Inflammatory macrophage treated with lipopolysaccharide for 4 hours (primary cell): Measurements from ENCODE around the gene ADIRF.
"Not testable (repeated sequence)": the region's sequence is repeated elsewhere in the genome, so short reads cannot be mapped to it uniquely, and the experiment has no call there.

Experiments used
- DNase-seq: peaks from one replicate; pipeline ENCODE4 v3.0.0-alpha.2; 2020

ADIRF gene

DNA sequence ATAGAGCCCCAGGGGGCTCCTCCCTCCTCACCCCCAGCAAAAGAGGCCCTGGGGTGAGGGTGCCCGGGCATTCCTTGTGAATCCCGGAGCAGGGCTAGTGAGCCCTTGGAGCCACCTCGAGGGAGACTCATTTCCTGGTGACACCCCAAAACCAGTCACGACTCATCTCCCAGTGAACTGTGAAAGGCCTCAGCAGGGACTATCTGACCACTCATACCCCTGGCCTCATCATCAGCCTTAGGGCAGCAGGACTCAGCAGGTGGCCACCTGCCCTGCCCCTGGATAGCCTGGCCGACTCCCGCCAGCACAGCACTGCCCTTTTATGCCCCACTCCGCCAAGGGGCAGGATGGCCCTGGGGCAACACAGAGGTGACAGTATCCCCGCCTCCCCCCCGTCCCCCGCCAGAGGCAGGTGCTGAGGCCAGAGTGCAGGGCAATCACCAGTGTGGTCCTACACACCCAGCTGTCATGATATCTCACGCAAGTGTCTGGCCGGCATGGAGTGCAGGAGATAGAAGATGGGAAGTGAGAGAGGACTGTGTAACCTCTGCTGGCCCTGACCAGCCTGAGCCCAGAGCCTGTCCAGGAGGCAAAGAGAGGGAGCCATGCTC, 6.7 kb upstream of the ADIRF start:
- DNase-seq: no peak

DNA sequence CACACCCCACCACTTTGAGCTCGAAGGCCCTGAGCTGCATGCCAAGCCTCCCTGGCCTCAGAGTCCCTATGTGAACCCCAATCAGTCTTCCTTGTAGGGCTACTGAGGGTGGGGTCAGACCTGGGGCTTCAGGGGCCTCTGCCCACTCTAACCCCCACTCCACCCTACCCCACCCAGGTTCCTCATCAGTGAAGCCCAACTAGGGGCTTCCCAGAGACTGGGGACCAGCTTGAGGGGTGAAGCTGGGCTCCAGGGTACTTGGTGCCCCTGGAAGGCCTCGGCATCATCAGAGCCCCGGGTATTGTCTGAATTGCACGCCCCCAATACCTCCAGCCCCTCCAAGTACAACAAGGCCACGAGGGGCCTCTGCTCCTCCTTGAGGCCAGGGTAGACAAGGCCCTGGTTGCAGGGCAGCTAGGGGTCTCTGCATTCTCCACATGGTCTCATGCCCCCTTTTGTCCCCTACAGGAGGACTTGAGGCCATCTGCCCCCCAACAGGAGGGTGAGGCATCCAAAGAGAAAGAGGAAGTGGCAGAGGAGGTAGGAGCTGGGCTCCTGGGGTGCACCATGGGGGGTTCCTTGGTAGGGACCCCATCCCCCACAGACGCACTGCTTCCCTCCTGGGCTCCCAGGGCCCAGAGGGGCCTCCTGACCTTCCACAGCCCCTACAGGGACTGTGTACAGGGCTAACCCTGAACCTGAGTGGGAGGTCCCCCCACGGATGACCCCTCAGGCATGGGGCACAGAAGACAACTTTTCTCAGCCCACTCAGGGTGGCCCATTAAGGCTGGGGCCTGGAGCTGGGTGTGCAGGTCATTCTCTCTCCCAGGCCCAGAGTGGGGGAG, 5.9 kb upstream of the ADIRF start:
- DNase-seq: no peak

DNA sequence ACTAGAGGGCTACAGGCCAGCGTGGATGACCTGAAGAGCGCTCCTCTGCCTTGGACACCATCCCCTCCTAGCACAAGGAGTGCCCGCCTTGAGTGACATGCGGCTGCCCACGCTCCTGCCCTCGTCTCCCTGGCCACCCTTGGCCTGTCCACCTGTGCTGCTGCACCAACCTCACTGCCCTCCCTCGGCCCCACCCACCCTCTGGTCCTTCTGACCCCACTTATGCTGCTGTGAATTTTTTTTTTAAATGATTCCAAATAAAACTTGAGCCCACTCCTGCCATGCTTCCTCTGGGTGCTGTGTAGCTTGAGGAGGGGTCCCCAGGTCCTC, 5.3 kb upstream of the ADIRF start:
- DNase-seq: no peak

DNA sequence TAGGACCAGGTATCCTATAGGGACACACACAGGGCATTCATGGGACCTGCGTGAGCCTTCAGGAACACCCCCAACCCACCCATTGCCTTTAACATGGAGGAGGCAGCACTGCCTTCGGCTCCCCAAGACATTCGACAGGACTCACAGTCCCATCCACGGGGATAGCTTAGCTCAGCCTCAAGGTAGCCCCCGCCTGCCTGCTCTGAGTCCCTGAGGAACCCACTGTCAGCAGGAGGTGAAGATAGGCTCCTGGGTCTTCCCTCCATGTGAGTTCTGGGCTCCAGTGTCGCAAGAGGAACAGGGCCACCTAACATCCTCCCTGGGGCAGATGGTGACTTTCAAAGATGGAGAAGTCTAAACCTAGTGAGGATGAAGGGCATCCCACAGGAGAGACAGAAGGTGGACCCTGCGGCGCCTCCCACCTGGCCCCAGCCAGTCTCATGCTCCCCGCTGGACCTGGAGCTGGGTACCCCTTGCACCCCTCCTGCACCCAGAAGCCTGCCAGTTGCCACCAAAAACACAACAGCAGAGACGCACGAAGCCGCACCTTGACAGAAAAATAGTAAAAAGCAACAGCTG, 4.9 kb upstream of the ADIRF start:
- no peak for DNase-seq

DNA sequence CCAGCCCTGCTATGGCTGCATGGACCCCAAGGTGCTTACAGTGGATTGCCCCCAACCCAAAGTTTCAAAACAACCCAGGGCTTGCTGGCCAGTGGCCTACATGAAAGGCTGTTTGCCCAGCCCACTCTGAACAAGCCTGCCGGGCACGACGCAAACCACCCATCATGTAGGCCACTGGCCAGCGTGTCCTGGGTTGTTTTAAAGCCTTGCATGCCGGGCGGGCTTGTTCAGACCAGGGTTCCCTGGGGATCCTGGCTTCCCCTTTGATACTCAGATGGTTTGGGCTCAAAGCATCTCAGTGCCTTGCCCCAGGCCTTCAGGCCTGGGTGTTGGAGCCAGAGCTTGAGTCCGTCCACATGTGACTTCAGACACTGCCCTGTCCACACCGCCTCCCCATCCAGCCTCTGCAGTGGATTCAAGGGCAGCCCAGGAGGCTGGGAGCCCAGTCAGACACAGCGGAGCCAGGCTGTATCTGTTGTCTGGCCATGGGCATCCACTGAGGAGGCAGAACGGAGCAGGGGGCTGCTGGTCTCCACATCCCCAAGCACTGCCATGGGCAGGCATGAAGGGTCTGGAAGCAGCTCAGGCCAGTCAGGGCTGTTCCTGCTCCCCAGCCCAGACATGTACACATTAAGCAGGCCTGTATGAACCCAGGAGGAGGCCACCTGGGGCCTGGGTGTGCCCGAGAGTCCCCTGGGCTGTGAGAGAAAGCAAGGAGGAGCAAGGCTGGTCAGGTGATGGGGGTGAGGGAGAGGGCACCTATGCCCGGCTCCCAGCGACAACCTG, 4.0 kb upstream of the ADIRF start:
- DNase-seq: no peak

DNA sequence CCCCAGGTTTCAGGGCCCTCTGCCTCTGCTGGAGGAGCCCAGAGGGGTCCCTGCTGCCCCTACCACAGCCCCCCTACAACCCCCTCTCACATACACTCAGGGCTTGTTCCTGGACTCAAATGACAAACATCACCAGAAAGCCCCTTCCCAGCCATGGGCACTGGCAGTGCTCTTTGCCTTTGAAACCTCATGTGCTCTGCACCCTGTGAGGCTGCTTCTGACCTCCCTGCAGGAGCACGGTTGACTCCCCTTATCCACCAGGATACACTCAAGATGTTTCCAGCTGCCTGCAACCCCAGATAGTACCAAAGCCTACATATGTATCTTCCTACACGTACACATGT, 3.5 kb upstream of the ADIRF start:
- DNase-seq: no peak

DNA sequence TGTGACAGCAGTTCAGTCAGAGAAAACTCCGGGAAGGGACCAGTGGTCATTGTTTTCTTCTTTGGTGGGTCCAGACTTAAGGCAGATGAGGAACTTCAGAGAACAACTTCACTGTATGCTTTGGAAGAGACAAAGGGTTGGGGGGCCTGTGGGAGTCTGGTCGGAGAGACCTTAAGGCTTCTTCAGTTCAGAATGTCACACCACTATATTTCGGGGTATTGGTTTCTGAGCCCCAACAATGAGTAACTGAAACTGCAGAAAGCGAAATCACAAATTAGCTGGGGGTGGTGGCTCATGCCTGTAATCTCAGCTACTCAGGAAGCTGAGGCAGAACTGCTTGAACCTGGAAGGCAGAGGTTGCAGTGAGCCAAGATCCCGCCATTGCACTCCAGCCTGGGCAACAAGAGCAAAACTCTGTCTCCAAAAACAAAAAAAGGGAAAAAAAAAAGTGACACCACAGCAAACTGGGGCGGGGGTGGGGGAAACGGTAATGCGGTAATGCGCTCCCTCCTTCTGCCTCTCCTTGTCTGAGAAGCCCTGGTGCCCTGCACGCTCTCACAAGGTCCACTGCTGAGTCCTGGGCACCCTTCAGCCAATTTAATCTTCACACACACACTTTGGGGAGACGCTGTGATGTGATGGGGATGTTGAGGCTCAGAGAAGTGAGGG, 2.2 kb upstream of the ADIRF start:
- no peak for DNase-seq

DNA sequence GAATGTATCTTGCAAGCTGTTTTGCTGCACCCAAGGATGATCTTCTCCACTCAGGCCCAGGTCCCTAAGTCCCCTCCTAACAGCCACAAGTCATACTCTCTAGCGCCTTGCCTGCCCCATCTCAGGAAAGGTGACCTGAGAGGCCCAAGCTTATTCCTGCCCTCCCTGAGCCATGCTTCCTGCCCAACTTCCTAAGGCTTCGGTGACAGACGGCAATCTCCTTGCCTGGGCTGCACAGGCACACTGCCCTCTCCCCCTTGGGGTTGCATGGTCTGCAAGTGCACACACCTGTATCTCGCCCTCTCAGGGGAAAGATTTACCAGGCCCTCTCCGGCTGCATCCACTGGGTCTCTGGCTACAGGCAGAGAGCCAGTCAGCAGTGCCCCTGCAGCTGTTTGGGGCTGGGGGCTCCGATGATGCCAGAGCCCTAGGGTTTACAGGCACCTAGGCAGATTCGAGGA, 771 bp upstream of the ADIRF start:
- no peak for DNase-seq

DNA sequence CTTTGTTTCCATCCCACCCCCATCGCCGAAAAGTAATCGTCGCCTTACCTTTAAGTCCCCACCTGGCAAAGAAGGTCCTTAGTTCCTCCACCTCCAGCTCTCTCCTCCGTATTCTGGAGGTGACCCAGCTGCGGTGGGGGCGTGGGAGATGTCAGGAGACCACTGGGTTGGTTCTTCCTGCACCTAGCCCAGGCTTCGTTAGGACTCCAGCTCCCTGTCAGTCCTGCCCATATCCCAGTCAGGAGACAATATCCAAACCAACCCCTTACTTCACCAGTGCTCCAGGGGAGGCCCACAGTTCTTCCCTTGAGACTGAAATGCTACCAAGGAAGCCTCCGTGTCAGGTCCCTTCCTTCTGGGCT, 693 bp downstream of the ADIRF start:
- no peak for DNase-seq

DNA sequence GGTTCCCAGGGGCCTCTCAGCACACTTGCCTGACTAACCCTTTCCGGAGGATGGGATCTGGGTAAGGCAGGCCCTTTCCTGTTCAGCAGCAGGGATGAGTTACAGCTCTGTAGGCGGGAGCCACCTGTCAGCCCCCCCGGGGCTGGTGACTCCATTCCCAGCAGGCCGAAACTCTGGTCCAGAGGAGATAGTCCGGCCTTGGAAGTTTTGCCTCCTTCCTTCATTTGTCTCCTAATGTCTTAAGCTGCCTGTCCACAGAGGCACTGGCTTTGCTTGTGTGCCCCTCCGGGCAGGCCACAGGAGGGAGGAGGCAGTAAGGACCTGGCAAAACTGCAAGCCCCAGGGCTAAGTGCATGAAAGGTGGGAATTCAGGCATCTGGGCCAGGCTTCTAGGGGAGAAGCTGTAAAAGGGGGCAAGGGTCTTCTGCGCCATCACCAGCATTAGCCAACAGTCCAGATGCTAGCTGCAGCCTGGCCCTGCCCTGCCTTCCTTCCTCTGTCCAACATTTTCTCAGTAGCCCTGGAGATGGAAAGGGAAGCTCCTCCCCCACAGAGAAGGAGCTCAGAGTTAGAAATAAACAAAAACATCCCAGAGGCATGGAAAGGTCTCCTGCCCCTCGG, 1.2 kb downstream of the ADIRF start:
- DNase-seq: no peak

DNA sequence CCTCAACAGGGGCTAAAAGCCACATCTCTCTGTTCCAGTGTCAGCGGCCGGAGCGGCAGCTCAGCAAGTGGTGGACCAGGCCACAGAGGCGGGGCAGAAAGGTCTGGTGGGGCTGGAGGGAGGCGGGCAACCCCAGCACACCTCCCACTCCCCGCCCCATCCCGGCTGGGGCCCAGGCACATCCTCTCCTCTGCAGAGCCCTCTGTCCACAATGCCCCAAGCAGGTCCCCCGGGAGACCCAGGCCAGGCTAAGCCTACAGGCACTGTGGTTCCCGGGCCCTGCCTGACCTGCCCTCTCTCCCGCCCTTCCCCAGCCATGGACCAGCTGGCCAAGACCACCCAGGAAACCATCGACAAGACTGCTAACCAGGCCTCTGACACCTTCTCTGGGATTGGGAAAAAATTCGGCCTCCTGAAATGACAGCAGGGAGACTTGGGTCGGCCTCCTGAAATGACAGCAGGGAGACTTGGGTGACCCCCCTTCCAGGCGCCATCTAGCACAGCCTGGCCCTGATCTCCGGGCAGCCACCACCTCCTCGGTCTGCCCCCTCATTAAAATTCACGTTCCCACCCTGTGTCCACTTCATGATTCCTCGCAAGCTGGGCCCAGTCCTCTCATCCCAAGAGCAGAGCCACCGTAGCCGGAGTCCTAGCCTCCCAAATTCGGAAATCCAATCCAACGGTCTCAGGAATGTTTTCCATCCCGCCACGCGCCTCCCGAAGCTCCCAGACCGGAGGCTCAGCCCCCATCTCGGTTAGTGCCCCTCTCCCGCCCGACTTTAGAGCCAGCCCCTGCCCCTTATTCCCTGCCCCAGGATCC, 2.1 kb downstream of the ADIRF start:
- DNase-seq: no peak

DNA sequence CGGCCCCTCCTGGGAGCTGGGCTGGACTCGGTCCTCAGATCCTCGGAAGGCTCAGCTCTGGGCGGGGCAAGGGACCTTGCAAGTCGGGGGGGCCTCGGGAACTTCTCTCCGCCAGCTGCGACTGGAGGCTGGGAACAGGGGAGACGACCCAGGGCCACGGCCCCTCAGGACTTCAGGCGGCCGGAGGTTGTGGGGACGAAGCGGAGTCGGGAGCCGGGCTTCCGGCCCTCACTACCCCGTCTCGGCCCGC, 2.6 kb downstream of the ADIRF start:
- no peak for DNase-seq

DNA sequence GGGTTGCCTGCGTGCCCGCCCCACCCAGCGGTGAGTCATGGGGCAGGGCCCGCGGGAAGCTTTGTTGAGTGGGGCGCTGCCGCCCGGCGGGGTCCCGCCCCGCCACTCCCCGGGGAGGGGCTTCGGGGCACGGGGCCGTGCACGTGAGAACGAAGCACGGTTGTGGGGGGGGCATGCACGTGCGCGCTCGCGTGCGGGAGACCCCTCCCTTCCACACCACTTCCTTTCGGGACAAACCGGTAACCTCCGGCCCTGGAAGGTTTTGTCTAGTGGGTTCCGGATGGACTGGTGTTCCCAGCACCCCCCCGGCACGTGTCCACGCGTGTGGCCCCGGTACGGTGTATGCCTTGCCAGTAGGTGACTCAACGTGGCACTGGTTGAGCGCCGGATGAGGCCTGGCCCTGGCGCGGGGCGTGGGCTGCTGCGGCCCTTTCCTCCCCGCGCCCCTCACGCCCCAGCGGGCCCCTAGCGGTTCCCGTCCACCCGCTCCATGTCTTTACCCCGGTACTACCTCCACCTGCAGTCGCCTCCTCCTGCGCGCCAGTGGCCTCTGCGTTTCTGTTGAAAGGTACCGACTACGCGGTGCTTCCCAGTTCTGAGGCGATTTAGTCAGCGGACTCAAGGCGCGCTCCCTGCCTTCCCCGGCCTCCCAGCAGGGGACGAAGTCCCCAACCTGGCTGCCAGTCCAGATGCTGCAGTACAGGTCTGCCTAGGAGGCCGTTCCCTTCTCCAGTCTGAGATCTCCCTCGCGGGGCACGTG, 3.1 kb downstream of the ADIRF start:
- peak; percentile 88 for DNase-seq

DNA sequence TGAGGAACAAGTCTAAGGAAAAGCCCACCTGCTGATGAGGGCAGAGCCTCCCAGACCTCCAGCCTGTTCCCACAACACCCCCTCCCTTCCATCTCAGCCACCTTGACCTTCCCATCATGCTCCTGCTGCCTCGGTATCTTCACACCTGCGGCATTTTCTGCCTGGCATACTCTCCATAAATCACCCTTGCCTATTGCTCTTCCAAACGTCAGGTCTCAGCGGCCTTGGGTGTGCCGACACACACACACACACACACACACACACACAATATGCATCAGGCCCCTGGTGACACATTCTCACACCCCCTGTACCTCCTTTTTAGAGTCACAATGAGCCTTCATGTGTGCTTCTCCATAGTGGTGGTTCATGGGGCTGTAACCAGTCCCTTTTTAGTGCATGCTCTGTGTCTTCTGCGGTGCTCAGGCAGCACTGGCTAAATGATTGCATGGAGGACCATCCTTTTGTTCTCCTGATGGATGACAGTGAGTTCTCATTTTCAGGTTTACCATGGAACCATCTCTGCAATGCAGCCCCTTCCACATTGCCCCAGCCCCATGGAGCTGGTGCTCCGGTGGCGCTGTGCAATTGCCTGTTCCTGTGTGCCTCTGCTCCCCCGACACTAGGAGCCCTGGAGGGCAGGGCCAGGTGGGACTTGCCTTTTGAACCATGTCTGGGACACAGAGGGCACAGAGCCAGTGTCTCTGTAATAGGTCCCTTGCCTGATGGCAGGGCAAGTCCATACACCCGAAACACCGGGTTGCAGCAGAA, 4.5 kb downstream of the ADIRF start:
- DNase-seq: no peak

DNA sequence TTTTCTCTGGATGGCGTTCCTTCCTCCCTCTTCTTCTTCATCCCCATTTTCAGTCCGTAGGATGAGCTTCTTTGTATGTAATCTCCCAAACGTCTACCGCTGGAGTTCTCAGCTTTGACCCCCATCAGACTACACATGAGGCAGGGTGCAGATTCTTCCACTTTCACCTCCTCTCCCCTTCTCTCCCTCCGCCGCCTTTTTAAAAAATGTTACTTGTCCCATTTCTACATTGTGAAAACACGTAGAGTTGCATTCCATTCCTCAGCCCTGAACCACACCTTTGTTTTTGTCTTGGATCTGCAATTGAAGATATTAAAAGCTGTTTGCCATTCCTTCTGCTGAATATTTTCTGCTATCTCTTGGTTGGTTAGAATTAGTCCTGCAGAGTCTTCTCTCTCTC, 6.2 kb downstream of the ADIRF start:
- DNase-seq: no peak

DNA sequence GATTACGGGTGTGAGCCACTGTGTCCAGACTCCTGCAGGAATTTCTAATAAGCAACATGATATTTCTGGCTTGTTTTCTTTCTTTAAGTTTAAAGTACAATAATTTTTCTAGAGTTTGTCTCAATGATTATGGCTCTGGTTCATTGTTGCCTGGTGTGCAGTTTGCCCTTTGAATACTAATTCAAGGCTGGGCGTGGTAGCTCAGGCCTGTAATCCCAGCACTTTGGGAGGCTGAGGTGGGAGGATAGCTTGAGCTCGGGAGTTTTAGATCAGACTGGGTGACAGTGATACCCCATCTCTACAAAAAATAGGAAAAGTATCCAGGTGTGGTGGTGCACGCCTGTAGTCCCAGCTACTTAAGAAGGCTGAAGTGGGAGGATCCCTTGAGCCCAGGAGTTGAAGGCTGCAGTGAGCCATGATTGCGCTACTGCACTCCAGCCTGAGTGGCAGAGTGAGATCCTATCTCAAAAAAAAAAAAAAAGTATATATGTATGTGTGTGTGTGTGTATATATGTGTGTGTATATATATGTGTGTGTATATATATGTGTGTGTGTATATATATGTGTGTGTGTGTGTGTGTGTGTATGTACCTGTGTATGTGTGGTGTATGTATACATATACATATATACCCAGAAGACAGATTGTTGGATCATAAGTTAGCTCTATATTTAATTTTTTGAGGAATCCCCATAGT, 8.2 kb downstream of the ADIRF start:
- no peak for DNase-seq

DNA sequence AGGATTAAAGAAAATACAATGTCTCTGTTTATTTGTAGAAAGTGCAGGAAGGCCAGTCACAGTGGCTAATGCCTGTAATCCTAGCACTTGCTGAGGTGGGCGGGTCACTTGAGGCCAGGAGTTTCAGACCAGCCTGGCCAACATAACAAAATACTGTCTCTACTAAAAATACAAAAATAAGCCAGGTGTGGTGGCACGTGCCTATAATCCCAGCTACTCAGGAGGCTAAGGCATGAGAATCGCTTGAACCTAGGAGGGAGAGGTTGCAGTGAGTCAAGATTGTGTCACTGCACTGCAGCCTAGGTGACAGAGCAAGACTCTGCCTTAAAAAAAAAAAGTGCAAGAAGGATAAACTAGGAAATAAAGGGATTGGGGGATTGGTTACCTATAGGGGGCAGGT, 10.2 kb downstream of the ADIRF start:
- not testable (repeated sequence) for DNase-seq

DNA sequence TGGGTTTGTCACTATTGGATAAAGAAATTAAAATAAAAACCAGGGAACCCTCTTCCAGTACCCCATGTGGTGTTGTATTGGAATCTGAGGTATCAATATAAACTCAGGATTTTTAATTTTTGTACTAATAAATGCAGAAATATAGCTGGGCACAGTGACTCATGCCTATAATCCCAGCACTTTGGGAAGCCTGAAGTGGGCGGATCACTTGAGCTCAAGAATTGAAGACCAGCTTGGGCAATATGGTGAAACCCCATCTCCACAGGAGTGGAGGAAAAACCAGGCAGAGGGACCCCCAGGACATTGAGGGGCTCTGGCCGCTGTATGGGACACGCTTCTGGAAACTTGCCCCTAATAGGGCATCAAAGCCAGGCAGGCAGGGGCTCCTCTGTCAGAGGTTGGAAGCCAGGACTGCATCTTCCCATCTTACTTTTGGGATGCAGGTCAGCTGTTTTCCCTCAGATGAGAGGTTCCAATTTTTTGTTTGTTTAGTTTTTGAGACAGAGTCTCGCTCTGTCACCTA, 11.1 kb downstream of the ADIRF start:
- DNase-seq: no peak

DNA sequence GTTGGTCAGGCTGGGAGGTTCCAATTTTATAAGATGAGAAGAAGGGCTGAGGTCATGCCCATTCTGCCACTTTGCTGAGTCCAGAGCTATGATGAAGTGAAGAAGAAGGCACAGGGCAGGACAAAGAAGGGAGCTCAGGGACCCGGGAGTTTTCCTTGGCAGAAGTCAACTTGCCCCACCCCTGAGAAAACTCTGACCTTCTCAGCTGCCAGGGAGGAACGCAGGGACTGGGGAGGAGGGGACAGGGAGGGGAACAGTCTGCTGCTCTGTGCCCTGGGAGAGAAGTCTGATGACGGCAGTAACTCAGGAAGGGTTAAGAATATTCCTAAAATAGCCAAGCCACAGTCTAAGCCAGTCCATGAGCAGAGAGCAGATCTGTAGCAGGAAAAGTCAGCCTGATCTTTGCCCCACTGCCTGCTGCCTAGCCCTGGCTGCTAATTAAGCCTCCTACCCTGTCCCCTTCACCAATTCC, 11.7 kb downstream of the ADIRF start:
- DNase-seq: no peak

DNA sequence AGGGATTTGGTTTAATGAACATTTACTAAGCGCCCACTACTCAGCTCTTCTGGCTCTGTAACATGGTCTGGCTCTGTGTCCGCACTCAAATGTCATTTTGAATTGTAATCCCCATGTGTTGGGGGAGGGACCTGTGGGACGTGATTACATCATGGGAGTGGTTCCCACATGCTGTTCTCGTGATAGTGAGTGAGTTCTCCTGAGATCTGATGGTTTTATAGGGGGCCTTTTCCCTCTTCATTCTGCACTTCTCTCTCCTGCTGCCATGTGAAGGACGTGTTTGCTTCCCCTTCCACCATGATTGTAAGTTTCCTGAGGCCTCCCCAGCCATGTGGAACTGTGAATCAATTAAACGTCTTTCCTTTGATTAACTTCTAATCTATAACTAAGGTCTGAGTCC, 12.7 kb downstream of the ADIRF start:
- DNase-seq: not testable (repeated sequence)
